GM23338 (cell line): ENCODE data around the gene AIF1L. TPM values are rescaled to one million over a fixed set of nuclear protein-coding genes. Genes with fewer than 3 reads are reported as not detected.

Experiments
- ATAC-seq: fragments of 200-7000 bp; cut with Tn5 transposase; 3 replicates; pipeline ENCODE4 v1.9.1; 2020
- DNase-seq: peaks from one replicate; pipeline ENCODE4 v3.0.0-alpha.2; 2015; ENCODE audit warnings: low spot score
- H2AFZ ChIP-seq: fragments of 200-600 bp; sonication (generic); 2 replicates; pipeline ENCODE4 v1.8.0; 2016; ENCODE audit warnings: antibody characterized with exemption, mild to moderate bottlenecking, moderate library complexity
- H3F3A ChIP-seq: fragments of 200-600 bp; sonication (generic); replicated peaks from 2 replicates; pipeline ENCODE4 v1.8.0; 2017; ENCODE audit warnings: antibody characterized with exemption, mixed run types, low read depth
- H3K27ac ChIP-seq: fragments of 200-600 bp; sonication (generic); 2 replicates; pipeline ENCODE4 v1.6.1; 2016; ENCODE audit warnings: low read depth
- H3K27me3 ChIP-seq: fragments of 200-600 bp; sonication (generic); 2 replicates; pipeline ENCODE4 v1.8.0; 2016; ENCODE audit warnings: mild to moderate bottlenecking, mixed run types, moderate library complexity; ENCODE audit not compliant: insufficient read depth
- H3K36me3 ChIP-seq: fragments of 200-600 bp; sonication (generic); 2 replicates; pipeline ENCODE4 v1.8.0; 2016; ENCODE audit warnings: mild to moderate bottlenecking; ENCODE audit not compliant: insufficient read depth
- H3K4me1 ChIP-seq: fragments of 200-600 bp; sonication (generic); 2 replicates; pipeline ENCODE4 v1.8.0; 2016; ENCODE audit warnings: mild to moderate bottlenecking, moderate library complexity; ENCODE audit not compliant: insufficient read depth
- H3K4me2 ChIP-seq: fragments of 200-600 bp; sonication (generic); 2 replicates; pipeline ENCODE4 v1.7.1; 2017; ENCODE audit warnings: mixed run types
- H3K4me3 ChIP-seq: fragments of 200-600 bp; sonication (generic); 2 replicates; pipeline ENCODE4 v1.6.1; 2016; ENCODE audit warnings: mixed run types
- H3K79me2 ChIP-seq: fragments of 200-600 bp; sonication (generic); replicated peaks from 2 replicates; pipeline ENCODE4 v1.8.0; 2017; ENCODE audit warnings: mild to moderate bottlenecking; ENCODE audit not compliant: insufficient read depth
- H3K9me2 ChIP-seq: fragments of 200-600 bp; sonication (generic); 2 replicates; pipeline ENCODE4 v1.8.0; 2017; ENCODE audit not compliant: insufficient read depth
- H4K20me1 ChIP-seq: fragments of 200-600 bp; sonication (generic); replicated peaks from 2 replicates; pipeline ENCODE4 v1.8.0; 2017; ENCODE audit warnings: mild to moderate bottlenecking; ENCODE audit not compliant: insufficient read depth
- H3K27ac Mint-ChIP-seq: 2 replicates; pipeline ENCODE4 v1.8.0; 2020; ENCODE audit warnings: inconsistent platforms, mild to moderate bottlenecking, moderate library complexity, mixed read lengths
- H3K27me3 Mint-ChIP-seq: 3 replicates; pipeline ENCODE4 v1.8.0; 2022; ENCODE audit warnings: low read depth, mild to moderate bottlenecking, moderate library complexity, mixed read lengths, inconsistent platforms; ENCODE audit not compliant: insufficient read depth, poor library complexity
- H3K36me3 Mint-ChIP-seq: 3 replicates; pipeline ENCODE4 v1.8.0; 2021; ENCODE audit warnings: low read depth, mild to moderate bottlenecking, inconsistent platforms, moderate library complexity, mixed read lengths
- H3K4me1 Mint-ChIP-seq: 3 replicates; pipeline ENCODE4 v1.8.0; 2020; ENCODE audit warnings: mild to moderate bottlenecking, inconsistent platforms, mixed read lengths
- H3K4me3 Mint-ChIP-seq: 3 replicates; pipeline ENCODE4 v1.8.0; 2021; ENCODE audit warnings: moderate library complexity, mild to moderate bottlenecking, inconsistent platforms, mixed read lengths
- H3K9me3 Mint-ChIP-seq: 3 replicates; pipeline ENCODE4 v1.8.0; 2020; ENCODE audit warnings: moderate library complexity, mild to moderate bottlenecking, inconsistent platforms, mixed read lengths
- CREB1 ChIP-seq: fragments of 250-450 bp; sonication (Bioruptor Pico); IDR thresholded peaks from 2 replicates; pipeline ENCODE4 v1.5.0; 2020; ENCODE audit warnings: low read depth, mild to moderate bottlenecking, moderate library complexity
- CTCF ChIP-seq, 2 experiments: fragments of 200-600 bp in 1 of 2; sonication (generic) in 1 of 2; conservative IDR thresholded peaks; 2 replicates each; pipeline versions ENCODE4 v1.5.1 to v1.6.1; 2016 to 2017; ENCODE audit warnings: antibody characterized with exemption in 2 of 2, low read depth in 2 of 2, mild to moderate bottlenecking in 2 of 2, moderate library complexity in 1 of 2
- EZH2 ChIP-seq: fragments of 200-600 bp; sonication (generic); IDR thresholded peaks from one replicate; pipeline ENCODE4 v1.8.0; 2017; ENCODE audit warnings: antibody characterized with exemption, mild to moderate bottlenecking, low read depth; ENCODE audit not compliant: unreplicated experiment
- JUNB ChIP-seq: IDR thresholded peaks from one replicate; pipeline ENCODE4 v1.6.1; 2016; ENCODE audit warnings: antibody characterized with exemption; ENCODE audit not compliant: unreplicated experiment
- NANOG ChIP-seq: IDR thresholded peaks from 2 replicates; pipeline ENCODE4 v1.6.1; 2016; ENCODE audit warnings: antibody characterized with exemption, borderline replicate concordance
- POLR2AphosphoS5 ChIP-seq: IDR thresholded peaks from 2 replicates; pipeline ENCODE4 v1.6.1; 2016; ENCODE audit warnings: antibody characterized with exemption, low read depth
- REST ChIP-seq: IDR thresholded peaks from one replicate; pipeline ENCODE4 v1.6.1; 2018; ENCODE audit warnings: antibody characterized with exemption; ENCODE audit not compliant: unreplicated experiment
- ZNF114 ChIP-seq: fragments of 250-450 bp; sonication (Bioruptor Pico); IDR thresholded peaks from 2 replicates; pipeline ENCODE4 v1.5.0; 2020; ENCODE audit warnings: mild to moderate bottlenecking, moderate library complexity
- ZNF331 ChIP-seq: fragments of 250-450 bp; sonication (Bioruptor Pico); IDR thresholded peaks from 2 replicates; pipeline ENCODE4 v1.5.0; 2020; ENCODE audit warnings: low read depth, mild to moderate bottlenecking, moderate library complexity
- polyA plus RNA-seq: library from polyadenylated mRNA; unstranded; fragments of >200 nt; fragmentation: Nextera tagmentation; extraction: Ambion mirVana; gene quantifications from 2 replicates; pipeline ENCODE4 v1.2.1, GENCODE V29; 2016
- total RNA-seq: library from RNA; depleted of rRNA; stranded (reverse); fragments of >200 nt; shearing (Covaris generic); gene quantifications from 2 replicates; pipeline ENCODE4 v1.2.3, GENCODE V29; 2014

The AIF1L gene
- total and polyA plus RNA-seq, 2 experiments from 2014 or later: 76.4 to 87.8 TPM

- H3K4me1 Mint-ChIP-seq: peaks cover 65% of the 10 kb centered on the region
- H3K9me3 Mint-ChIP-seq: no peaks in the 10 kb centered on the region; the same call in 2 of the 3 replicates
Measured at GRCh38 chr9:131103024-131103423, 6.7 kb downstream of the AIF1L start.

More at GRCh38 chr9:131103024-131103423, 6.7 kb downstream of the AIF1L start:
- Mint-ChIP-seq H3K27me3 (peaks cover 27% of the 10 kb centered on the region), H3K27ac (peak overlapping the region; percentile 95), H3K4me3 (peak overlapping the region; percentile 13; the same call in 1 of the 3 replicates), H3K36me3 (peaks cover 55% of the 10 kb centered on the region)
- Histone ChIP-seq H3K4me3 (no peak overlapping the region; the same call in 1 of the 2 replicates), H3F3A (peaks cover 9% of the 10 kb centered on the region), H2AFZ (no peak overlapping the region), H4K20me1 (0 out of 2 replicates have a peak, but pooled peaks cover 4% of the 10 kb centered on the region), H3K9me2 (no peaks in the 10 kb centered on the region), H3K36me3 (no peaks in the 10 kb centered on the region; the same call in 1 of the 2 replicates), H3K4me1 (peaks cover 49% of the 10 kb centered on the region), H3K27ac (peak overlapping the region; percentile 77), H3K79me2 (peaks cover 15% of the 10 kb centered on the region), H3K27me3 (no peaks in the 10 kb centered on the region), H3K4me2 (peak overlapping the region; percentile 36)
- no peak for TF ChIP-seq JUNB
- TF ChIP-seq POLR2AphosphoS5: no peak
- TF ChIP-seq ZNF331: no peak
- no peak for TF ChIP-seq ZNF114
- no peak for TF ChIP-seq CTCF (conservative IDR thresholded peaks at IDR 0.05; ENCODE audit: low read depth in 2 of 2)
- TF ChIP-seq EZH2: no peak
- TF ChIP-seq REST: no peak
- TF ChIP-seq NANOG: no peak
- no peak for TF ChIP-seq CREB1 (CRISPR knock-in tag)
- ATAC-seq (no peak), DNase-seq (no peak)
